ENCODE results near the gene ATAD3C. TPM values are rescaled to one million over a fixed set of nuclear protein-coding genes. Genes with fewer than 3 reads are reported as not detected.
A peak's percentile ranks its signal among the peaks of the same experiment; 100 is the strongest.
"Not testable (repeated sequence)": the region's sequence is repeated elsewhere in the genome, so short reads cannot be mapped to it uniquely, and the experiment has no call there.

ATAD3C gene
- total RNA-seq, 1 experiment from 2014 or later: not detected

DNA sequence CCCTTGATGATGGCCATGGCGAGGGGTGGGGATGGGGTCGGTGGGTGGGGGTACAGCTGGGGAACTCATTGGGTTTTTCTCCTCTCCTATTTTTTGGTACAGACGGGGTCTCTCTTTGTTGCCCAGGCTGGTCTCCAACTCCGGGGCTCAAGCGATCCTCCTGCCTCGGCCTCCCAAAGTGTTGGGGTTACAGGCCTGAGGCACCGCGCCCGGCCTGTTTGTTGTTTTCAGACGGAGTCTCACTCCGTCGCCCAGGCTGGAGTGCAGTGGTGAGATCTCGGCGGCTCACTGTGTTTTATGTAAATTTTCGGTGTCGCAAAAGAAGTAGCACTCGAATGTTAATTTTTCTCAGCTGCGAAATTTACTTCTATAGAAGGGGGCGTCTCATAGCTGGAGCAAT is 2.9 kb upstream of the ATAD3C start:
- DNase-seq (ENCODE audit: low read depth): not testable (repeated sequence)

DNA sequence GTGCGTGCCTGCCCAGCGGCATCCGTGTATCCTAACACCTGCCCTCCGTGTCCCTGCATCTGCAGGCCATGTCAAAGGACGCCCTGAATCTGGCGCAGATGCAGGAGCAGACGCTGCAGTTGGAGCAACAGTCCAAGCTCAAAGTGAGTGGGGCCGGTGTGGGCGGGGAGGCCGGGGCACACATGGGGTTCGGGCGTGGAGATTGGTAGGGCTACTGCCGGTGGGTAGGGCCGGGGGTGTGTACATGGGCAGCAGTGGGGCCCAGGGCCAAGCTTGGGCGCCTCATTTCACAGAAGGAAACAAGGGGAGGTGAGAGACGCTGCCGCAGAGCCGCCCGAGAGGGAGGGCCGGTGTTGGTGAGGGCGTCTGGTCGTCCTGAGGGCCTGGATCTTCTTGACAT is 1.1 kb downstream of the ATAD3C start:
- DNase-seq (ENCODE audit: low read depth): not testable (repeated sequence)

- DNase-seq (ENCODE audit: low read depth): no peak
Measured at GRCh38 chr1:1451696-1452364, 2.3 kb downstream of the ATAD3C start.

DNA sequence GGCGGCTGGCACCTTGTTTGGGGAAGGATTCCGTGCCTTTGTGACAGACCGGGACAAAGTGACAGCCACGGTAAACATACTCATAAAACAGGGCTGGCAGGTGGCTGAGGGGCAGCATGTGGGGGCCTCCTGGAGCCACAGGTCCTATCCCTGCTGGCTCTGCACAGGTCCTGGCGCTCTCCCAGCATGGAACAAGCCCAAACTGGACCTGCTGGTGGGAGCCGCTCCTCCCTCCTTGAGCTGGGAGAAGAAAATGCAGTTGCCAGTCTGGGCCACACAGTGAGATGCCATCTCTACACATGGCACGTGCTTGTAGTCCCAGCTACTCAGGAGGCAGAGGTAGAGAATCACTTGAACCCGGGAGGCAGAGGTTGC is 2.9 kb downstream of the ATAD3C start:
- not testable (repeated sequence) for DNase-seq (ENCODE audit: low read depth)

DNA sequence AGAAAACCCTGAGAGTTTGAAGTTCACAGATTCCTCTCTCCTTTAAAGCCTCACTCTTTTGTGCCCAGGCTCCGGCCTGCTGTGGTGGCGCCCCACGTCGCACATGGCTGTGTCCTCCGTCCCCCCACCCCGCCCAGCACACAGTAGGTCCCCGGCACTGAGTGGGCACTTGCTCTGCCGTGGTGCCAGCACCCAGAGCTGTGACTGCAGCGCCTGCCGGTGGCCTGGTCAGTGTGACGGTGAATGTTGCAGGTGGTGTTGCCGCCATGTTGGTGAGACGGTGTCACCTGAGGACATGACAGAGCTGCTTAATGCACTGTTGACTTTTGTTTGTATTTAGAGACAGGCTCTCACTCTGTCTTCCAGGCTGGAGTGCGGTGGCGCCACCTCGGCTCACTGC is 3.4 kb downstream of the ATAD3C start:
- DNase-seq (ENCODE audit: low read depth): no peak

GRCh38 chr1:1454286-1455056 is 5.0 kb downstream of the ATAD3C start:
- DNase-seq (ENCODE audit: low read depth): not testable (repeated sequence)

- DNase-seq (ENCODE audit: low read depth): no peak
Measured at GRCh38 chr1:1455366-1455884, 5.9 kb downstream of the ATAD3C start.

DNA sequence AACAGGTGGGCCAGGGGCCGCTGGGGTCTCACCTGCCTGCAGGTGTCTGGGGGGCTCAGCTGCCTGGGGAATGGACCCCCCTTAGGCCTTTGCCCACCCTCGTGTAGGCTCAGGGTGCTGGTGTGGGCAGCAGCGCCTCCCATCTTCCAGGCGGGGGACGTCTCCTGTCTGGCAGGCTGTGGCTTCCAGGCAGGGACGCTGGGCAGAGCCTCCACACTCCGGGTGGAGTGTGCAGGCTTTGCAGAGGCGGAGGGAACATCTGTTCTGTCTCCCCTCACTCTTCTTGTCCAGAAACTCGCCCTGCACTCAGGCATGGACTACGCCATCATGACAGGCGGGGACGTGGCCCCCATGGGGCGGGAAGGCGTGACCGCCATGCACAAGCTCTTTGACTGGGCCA is 6.4 kb downstream of the ATAD3C start:
- not testable (repeated sequence) for DNase-seq (ENCODE audit: low read depth)

GRCh38 chr1:1456683-1457255 is 7.3 kb downstream of the ATAD3C start:
- DNase-seq (ENCODE audit: low read depth): not testable (repeated sequence)

DNA sequence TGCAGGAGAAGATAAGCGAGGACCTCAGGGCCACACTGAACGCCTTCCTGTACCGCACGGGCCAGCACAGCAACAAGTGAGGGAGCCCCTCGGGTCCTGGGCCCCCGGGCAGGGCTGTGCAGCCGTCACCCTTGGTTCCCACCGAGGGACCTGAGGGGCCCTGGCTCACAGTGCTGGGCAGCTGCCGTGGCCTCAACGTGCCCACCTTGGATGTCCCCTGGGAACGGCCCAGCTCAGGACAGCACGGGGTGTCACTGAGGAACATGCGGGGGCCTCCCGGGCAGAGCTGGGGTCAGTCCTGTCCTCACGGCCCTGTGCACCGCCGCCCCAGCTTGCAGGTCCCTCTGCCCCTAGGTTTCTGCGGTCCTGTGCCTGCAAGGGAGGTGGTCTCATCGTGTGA is 9.7 kb downstream of the ATAD3C start:
- not testable (repeated sequence) for DNase-seq (ENCODE audit: low read depth)

DNA sequence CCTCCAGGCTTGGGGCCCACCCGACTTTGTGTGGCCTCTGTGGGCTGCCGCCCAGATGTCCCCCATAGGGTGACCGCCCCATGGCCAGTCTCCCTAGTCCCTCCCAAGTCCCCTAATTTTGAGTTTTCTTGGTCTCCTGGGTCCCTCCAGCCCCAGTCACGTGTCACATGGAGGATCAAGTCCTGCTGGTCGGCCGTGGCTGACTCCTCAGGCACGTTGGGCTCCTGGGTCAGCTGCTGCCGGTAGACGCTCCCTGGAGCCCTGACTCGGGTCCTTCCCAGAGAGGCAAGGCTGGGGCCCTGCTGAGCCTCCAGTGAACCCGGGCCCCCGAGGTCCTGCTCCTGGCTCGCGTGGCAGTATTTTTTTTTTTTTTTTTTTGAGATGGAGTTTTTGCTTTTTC is 10.2 kb downstream of the ATAD3C start:
- not testable (repeated sequence) for DNase-seq (ENCODE audit: low read depth)

DNA sequence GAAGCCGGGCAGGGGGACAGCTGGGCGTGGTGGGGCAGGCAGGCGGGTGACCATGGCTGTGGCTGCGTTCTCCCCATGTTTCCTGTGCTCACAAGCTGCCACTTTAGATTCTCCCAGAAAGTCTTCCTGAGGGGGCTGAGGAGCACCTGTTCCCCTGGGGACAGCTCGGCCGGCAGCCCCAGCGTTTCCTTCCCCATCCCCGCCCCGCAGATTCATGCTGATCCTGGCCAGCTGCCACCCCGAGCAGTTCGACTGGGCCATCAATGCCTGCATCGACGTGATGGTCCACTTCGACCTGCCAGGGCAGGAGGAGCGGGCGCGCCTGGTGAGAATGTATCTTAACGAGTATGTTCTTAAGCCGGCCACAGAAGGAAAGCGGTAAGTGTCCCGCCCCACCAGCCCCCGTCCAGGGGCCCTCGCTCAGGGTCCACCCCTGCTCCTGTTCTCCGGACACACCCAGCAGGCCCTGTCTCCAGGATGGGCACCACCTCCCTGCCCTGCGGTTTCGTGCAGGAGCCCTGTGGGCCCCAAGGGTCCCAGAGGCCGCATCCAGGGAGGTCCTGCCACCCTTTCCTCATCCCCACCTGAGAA is 11.1 kb downstream of the ATAD3C start:
- DNase-seq (ENCODE audit: low read depth): no peak

DNA sequence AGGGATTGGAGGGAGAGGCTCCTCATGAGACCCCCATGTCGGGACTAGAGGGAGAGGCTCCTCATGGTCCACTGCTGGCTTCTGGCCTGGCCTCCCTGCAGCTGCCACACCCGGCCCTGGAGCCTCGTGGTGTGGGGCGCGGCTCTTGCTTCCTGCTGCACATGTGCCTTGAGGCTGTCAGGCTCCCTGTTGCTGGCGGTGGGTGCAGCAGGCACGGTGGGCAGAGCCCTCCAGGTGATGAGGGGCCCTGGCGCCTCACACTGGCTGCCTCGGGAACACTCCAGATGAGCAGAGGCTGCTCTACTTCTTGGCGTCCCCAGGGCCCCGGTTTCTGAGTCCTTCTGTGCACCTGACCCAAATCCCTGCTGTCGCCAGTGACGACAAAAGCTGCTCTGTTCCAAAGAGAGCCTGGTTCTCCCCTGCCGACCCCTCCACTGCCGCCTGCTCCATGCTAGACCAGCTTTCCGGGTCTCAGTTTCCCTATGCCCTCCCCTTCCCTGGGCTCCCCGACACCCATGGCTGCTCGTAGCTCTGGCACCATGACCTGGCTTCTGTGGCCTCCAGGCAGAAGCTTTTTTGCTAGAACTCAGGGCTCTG is 12.3 kb downstream of the ATAD3C start:
- DNase-seq (ENCODE audit: low read depth): no peak

- peak; percentile 52 for DNase-seq (ENCODE audit: low read depth)
Measured at GRCh38 chr1:1462318-1462966, 13.0 kb downstream of the ATAD3C start.

DNA sequence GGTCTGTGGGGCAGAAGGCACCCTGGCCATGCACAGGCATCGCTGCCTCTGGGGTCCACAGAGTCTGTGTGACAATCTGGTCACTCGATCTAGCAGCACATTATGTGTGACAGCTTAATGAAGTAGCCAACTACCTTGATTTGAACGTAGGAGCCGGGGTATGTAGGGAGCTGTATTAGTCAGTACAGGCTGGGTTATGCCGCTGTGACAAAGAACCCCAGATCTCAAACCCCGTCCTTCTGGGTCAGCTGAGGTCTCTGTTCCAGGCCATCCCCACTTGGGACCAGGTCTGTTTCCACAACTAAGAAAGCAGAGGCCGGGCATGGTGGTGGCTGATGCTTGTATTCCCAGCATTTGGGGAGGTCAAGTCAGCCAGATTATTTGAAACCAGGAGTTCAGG is 13.8 kb downstream of the ATAD3C start:
- DNase-seq (ENCODE audit: low read depth): no peak

DNA sequence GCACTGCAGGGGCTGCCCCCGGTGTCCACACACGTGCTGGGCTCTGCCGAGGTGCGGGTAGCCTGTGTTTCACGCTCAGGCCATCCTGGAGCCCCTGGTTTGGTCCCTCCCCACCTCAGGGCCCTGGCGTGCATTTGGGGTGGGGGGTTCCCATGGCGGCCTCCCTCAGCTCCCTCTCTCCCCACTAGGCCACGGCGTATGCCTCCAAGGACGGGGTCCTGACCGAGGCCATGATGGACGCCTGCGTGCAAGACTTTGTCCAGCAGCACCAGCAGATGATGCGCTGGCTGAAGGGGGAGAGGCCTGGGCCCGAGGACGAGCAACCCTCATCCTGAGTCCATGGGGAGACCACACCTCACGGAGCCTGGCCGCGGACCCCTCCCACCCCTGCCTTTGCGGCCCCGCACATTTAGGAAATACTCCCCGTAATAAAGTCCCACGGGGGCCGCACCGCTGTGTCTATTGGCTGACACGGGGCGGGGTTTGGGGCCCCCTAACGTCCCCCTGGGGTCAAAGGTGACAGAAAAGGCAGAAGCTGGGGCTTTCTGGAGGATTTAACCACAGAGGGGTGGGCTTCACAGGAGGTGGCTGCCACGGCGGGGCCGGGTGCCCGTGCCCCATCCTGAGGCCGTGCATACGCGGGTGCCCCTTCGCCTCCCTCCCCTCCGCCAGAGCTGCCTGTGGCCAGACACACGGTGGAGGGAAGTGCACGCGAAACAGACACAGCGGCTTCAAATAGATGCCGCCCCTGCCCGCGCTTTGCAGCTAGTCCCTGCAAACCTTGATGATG is 18.9 kb downstream of the ATAD3C start:
- not testable (repeated sequence) for DNase-seq (ENCODE audit: low read depth)

- DNase-seq (ENCODE audit: low read depth): peak; percentile 39
Measured at GRCh38 chr1:1470626-1471388, 21.3 kb downstream of the ATAD3C start.

- DNase-seq (ENCODE audit: low read depth): peak; percentile 91
Measured at GRCh38 chr1:1471389-1472052, 22.0 kb downstream of the ATAD3C start, which contains the start of gene ATAD3B. Gene ATAD3B (plus strand): TSS chr1:1471765. CDS start chr1:1471885, 120 bp downstream.

Data from RPMI7951 (cell line).